Left kidney (tissue), 2 donors: ENCODE measurements around the gene CIAPIN1. TPM values are rescaled to one million over a fixed set of nuclear protein-coding genes. Genes with fewer than 3 reads are reported as not detected.

Experiments
- DNase-seq: peaks from one replicate; pipeline ENCODE4 v3.0.0-alpha.2; 2013
- polyA plus RNA-seq: library from polyadenylated mRNA; unstranded; fragments of 120-200 nt; gene quantifications from one replicate; pipeline ENCODE4 v1.2.1, GENCODE V29; 2013; ENCODE audit not compliant: insufficient read length

The CIAPIN1 gene
- polyA plus RNA-seq, 1 donor, result 106 TPM

- no peak for DNase-seq
Observed at GRCh38 chr16:57477531-57478202, 30.5 kb upstream of the CIAPIN1 start.

DNA sequence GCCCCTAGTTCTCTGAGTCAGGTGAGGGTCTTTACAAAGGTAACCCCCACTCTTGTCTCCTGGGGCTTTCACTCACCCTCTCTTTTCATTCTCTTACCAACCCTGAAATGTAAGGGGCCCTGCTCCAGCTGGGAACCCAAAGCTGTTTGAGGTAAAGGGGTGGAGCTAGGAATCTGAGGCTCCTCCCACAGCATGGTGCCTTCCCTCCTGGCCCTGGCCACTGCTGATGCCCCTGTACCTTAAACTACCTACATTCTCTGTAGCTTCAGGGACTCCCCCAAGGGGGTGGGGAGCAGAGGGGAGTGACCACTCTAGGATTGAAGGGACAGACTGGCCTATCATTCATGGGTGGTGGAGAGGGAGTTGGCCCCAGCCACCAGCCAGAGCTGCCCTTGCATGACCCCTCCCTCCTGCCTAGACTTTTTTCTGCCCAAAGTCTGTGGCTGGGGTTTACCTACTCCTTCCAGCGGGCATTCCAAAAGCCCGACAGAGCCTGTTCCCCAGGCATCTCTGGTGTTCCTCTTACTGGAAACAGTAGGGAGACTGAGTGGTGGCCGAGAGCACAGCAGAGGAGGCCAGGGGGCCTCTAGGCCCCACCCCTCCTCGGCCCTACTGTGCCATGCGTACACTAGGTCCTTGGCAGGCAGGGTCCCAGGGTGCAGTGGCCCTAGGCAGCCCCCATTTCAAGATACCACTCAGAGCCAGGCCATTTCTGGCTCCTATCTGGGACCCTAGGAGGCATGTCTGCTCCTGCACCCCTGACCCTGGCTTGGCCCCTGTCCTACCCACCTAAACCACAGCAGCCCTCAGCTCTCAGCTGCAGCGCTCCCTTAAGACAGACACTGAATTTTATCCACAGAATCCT, 29.6 kb upstream of the CIAPIN1 start:
- no peak for DNase-seq

- DNase-seq, result peak; percentile 53
Observed at GRCh38 chr16:57475711-57476339, 28.6 kb upstream of the CIAPIN1 start.

DNA sequence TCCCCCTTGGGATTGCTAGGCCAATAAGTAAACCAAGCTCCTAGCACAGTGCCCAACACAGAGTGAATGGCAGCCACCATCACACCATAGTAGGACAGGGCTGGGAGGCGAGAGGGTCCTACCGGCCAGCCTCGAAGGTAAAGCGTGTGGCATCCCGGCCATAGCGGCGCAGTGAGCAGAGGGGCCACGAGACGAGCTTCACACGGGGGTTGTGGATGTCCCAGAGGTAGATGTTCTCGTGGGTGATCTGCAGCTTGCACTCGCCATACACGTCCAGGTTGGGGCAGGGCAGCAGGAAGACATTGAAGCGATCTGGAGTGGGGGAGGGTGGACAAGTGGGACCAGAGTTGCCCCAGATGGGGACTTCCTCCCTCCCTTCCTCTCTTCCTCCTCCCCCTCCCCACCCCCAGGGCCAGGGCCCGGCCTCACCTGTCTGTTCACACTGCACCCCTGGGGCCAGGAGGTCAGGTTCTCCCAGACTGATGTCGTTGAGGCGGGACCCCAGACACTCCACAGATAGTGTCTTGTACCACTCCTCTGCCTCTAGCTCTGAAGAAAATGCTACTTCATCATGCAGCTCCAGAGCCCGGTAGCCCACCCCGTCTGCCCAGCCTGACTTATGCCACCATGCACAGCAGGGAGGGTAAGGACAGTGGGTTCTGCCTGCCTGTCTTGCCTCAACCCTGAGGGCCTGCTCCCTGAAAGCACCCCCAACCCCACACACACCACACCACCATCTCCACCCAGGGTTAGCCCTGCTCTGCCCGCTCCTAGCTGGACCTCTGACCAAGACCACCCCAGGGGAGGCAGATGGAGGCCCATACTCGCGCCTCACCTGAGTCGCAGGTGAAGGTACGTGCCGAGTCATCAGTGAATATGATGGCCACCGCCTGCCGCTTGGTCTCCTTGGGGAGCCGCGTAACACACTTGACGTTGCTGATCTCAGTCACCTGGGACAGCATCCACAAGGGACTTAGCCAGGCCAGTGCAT, 27.8 kb upstream of the CIAPIN1 start:
- no peak for DNase-seq

- no peak for DNase-seq
Observed at GRCh38 chr16:57473906-57474305, 26.7 kb upstream of the CIAPIN1 start.

- DNase-seq, result no peak
Observed at GRCh38 chr16:57473176-57473840, 26.1 kb upstream of the CIAPIN1 start.

DNA sequence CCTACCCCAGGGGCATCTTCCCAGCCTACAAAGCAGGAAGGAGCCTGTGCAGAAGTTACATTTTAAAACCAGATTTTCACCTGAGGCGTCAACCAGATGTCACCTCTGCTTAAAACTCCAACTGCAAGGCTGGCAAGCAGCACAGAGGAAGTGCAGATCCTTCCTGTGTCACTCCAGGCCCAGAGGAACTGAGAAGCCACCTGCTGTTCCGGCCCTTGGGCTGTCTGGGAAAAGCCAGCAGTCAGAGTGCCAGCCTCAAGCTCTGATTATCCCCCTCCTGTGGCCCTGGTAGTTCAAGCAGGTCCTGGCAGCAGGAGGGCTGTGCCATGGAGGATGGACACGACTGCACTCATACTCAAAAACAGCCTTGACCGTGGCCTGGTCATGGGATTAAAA, 25.5 kb upstream of the CIAPIN1 start:
- no peak for DNase-seq

- DNase-seq, result no peak
Observed at GRCh38 chr16:57471852-57472664, 24.9 kb upstream of the CIAPIN1 start.

DNA sequence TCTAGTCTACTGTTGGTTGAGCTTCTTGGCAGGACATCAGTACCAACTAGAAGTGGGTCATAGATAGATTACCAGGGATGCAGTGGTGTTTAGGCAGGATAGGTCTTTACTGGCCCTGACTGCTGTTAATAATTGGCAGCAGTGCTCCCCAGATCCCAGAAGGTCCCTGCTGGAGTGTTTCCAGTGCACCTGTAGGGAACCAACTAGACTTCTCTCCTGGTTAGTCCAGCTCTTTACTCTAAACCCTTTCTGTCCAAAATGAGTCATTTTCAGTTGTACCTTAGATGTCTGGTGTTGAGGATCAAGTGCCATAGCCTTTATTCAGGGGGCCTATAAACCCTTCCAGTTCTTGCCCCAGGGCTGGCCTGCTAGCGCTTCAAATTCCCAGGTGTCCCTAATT, 24.0 kb upstream of the CIAPIN1 start:
- no peak for DNase-seq

DNA sequence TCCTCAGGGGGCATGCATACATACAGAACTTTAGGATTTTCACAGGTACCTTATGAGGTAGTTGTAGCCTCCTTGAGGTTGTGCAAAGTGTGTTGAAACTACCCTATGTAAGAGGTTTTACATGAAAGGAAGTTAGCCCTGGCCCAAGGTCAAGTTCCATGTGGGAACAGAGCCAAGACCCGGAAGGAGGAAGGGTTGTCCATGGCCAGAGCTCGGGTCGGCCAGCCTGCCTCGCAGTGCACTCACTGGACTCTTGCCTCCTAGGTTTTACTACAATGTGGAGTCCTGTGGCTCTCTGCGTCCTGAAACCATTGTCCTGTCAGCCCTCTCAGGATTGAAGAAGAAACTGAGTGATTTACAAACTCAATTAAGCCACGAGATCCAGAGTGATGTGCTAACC, 23.5 kb upstream of the CIAPIN1 start:
- DNase-seq, result no peak

DNA sequence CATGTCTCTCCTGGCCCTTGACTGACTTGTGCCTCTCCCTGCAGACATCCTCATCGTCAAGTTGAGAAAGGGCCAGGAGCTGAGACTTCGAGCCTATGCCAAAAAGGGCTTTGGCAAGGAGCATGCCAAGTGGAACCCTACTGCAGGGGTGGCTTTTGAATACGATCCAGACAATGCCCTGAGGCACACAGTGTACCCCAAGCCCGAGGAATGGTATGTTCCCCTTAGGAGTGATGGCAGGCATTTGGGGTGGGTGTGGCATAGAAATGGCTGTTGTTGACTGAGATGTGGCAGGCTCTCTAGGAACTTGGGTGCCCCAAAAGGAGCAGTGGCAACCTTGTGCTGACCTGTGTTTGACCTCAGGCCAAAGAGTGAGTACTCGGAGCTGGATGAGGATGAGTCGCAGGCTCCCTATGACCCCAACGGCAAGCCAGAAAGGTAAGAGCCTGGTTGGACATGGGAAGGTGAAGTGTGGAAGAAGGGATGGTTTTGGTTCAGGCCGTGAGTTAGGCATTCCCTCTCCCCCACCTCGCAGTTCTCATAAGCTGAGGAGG, 22.8 kb upstream of the CIAPIN1 start:
- no peak for DNase-seq

DNA sequence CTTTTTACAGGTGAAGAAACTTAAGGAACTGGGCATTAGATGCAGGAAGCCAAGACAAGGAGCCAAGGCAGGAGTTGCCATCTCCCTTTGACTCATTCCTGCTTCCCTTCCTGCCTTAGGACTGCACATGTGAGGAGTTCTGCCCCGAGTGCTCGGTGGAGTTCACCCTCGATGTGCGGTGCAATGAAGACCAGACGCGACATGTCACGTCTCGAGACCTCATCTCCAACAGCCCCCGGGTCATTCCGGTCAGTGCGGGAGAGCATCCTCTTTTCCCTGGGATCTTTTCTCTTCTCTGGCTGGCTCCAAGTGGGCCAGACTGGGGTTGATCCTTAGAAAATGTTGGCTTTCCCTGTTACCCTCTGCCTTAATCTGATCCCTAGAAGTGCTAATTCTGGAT, 21.9 kb upstream of the CIAPIN1 start:
- DNase-seq, result no peak

- DNase-seq, result no peak
Observed at GRCh38 chr16:57468346-57468745, 21.2 kb upstream of the CIAPIN1 start.

DNA sequence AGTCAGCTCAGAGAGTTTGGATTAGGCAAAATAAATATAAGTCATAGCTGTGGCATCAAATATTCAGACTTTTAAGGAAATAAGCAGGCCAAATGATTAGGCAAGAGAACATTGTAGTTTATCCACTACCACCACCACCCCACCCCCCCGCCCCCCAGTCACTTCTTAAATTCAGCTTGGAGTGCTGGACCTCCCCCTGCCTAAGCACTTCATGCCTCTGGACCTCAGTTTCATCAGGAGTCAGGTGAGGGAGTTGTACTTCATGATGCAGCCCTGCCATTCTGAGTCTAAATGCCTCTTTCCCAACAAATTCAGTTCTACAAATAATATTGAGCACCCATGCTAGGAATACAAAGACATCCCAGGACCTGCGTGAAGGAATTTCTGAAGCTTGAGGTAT, 17.3 kb upstream of the CIAPIN1 start:
- no peak for DNase-seq

GRCh38 chr16:57462978-57463362, 15.8 kb upstream of the CIAPIN1 start:
- no peak for DNase-seq

- peak; percentile 87 for DNase-seq
Observed at GRCh38 chr16:57462209-57462977, 15.2 kb upstream of the CIAPIN1 start, which contains the start of gene POLR2C. TSS of gene POLR2C (plus strand) at chr16:57462679. CDS start at chr16:57462725, 46 bp downstream.

DNA sequence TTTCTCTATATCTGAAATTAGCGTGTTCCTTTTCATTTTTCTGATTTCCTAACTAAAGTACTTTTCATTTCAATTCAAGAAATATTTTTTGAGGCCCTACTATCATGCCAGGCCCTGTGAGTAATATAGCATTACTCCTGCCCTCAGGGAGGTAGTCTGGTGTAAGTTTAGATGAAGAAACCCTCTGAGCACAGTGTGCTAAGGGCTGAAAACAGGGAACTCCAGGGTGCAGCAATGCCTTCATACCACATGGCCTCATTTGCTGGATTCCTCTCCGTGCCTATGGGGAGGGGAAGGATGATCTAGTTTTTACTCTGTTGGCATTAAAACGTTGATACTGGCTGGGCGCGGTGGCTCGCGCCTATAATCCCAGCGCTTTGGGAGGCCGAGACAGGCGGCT, 4.8 kb upstream of the CIAPIN1 start:
- DNase-seq, result no peak

- DNase-seq, result peak; percentile 13
Observed at GRCh38 chr16:57446531-57447185, 527 bp downstream of the CIAPIN1 start.

- DNase-seq, result no peak
Observed at GRCh38 chr16:57445510-57445909, 1.7 kb downstream of the CIAPIN1 start.
